IMR-90 (cell line): ENCODE results near the gene PITPNM3.

ENCODE experiments used
- CTCF ChIP-seq: conservative IDR thresholded peaks from 2 replicates; pipeline ENCODE4 v1.5.1; 2012; ENCODE audit warnings: mild to moderate bottlenecking, low read depth, low read length, improper control_type of control experiment
- RAD21 ChIP-seq: IDR thresholded peaks from 2 replicates; pipeline ENCODE4 v1.6.1; 2012; ENCODE audit warnings: low read length, improper control_type of control experiment

GRCh38 chr17:6487251-6488007 lies 68.9 kb downstream of the PITPNM3 start:
- TF ChIP-seq CTCF (no peak), RAD21 (no peak)
